SU-DHL-6 (cell line): Measurements from ENCODE around the gene PLPP1.

Source experiments
- CTCF ChIP-seq: fragments of 200-600 bp; sonication (generic); IDR thresholded peaks from one replicate; pipeline ENCODE4 v1.5.1; 2017; ENCODE audit warnings: antibody characterized with exemption, mild to moderate bottlenecking, low read length, moderate library complexity; ENCODE audit not compliant: insufficient read depth, poor library complexity, severe bottlenecking
- EZH2phosphoT487 ChIP-seq: fragments of 200-600 bp; sonication (generic), shearing (Covaris generic); conservative IDR thresholded peaks from 2 replicates; pipeline ENCODE4 v1.6.1; 2018; ENCODE audit warnings: mild to moderate bottlenecking, antibody characterized with exemption, low read length, moderate library complexity, mixed read lengths

DNA sequence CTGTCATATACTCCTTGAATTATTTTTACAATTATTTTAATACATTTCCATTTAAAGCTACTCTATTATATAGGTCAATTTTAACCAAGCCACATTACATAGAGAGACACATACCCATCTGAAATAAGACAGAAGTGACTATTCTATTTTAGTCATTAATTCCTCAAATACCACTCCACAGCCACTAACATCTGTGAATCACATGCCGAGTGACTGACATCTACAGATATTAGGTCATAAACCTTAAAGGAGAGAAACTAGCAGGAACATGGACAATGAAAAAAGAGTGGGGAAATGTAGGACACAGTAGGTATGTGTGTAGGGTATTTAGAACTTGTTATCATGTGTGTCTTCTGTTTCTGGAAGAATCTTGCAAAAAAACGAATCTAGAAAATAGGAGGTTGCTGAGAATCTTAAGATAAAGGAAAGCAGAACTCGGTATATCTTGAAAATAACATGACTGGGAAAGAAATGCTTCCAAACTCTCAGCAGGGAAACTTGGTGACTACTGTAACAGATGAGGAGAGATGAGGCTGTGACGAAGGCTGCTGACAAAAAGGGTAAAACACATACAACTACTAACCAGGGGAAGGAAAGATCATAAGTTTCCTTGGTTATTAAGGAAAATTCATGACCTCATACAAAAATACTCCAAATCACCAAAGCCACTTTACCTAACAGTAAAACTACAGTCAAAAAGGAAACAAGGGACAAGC, 84.6 kb downstream of the PLPP1 start:
- no peak for TF ChIP-seq CTCF
- TF ChIP-seq EZH2phosphoT487, result no peak
